Measurements from ENCODE around the gene PLXND1.
A peak's percentile ranks its signal among the peaks of the same experiment; 100 is the strongest.
"Not testable (repeated sequence)": the region's sequence is repeated elsewhere in the genome, so short reads cannot be mapped to it uniquely, and the experiment has no call there.

Gene PLXND1

GRCh38 chr3:129614435-129614834 is 8.0 kb upstream of the PLXND1 start:
- DNase-seq (ENCODE audit: low spot score) = no peak

- no peak for DNase-seq (ENCODE audit: low spot score)
These were observed 6.9 kb upstream of the PLXND1 start for GRCh38 chr3:129613367-129613740.

GRCh38 chr3:129612534-129613366 is 6.3 kb upstream of the PLXND1 start:
- DNase-seq (ENCODE audit: low spot score) = no peak

- DNase-seq (ENCODE audit: low spot score) = no peak
These were observed 5.5 kb upstream of the PLXND1 start for GRCh38 chr3:129611812-129612533.

- DNase-seq (ENCODE audit: low spot score) = no peak
These were observed 4.9 kb upstream of the PLXND1 start for GRCh38 chr3:129611446-129611800.

GRCh38 chr3:129610794-129611445 is 4.4 kb upstream of the PLXND1 start:
- DNase-seq (ENCODE audit: low spot score) = not testable (repeated sequence)

- no peak for DNase-seq (ENCODE audit: low spot score)
These were observed 3.8 kb upstream of the PLXND1 start for GRCh38 chr3:129610276-129610675.

GRCh38 chr3:129609591-129610182 is 3.2 kb upstream of the PLXND1 start:
- no peak for DNase-seq (ENCODE audit: low spot score)

GRCh38 chr3:129608936-129609590 is 2.6 kb upstream of the PLXND1 start:
- no peak for DNase-seq (ENCODE audit: low spot score)

- peak; percentile 64 for DNase-seq (ENCODE audit: low spot score)
These were observed 1.8 kb upstream of the PLXND1 start for GRCh38 chr3:129608087-129608935.

GRCh38 chr3:129607391-129608068 is 1.1 kb upstream of the PLXND1 start:
- DNase-seq (ENCODE audit: low spot score) = no peak

GRCh38 chr3:129605922-129606635 is 397 bp downstream of the PLXND1 start:
- no peak for DNase-seq (ENCODE audit: low spot score)

- no peak for DNase-seq (ENCODE audit: low spot score)
These were observed 1.1 kb downstream of the PLXND1 start for GRCh38 chr3:129605203-129605921.

- DNase-seq (ENCODE audit: low spot score) = no peak
These were observed 1.7 kb downstream of the PLXND1 start for GRCh38 chr3:129604767-129605166.

- DNase-seq (ENCODE audit: low spot score) = no peak
These were observed 2.3 kb downstream of the PLXND1 start for GRCh38 chr3:129603991-129604749.

GRCh38 chr3:129603561-129603942 is 2.9 kb downstream of the PLXND1 start:
- no peak for DNase-seq (ENCODE audit: low spot score)

- no peak for DNase-seq (ENCODE audit: low spot score)
These were observed 3.5 kb downstream of the PLXND1 start for GRCh38 chr3:129602730-129603560.

GRCh38 chr3:129602309-129602708 is 4.2 kb downstream of the PLXND1 start:
- DNase-seq (ENCODE audit: low spot score) = no peak
